Neural crest cell (in vitro differentiated cells): ENCODE results near the gene HDGFL3. TPM values are rescaled to one million over a fixed set of nuclear protein-coding genes. Genes with fewer than 3 reads are reported as not detected.

Source experiments
- DNase-seq: peaks from one replicate; pipeline ENCODE4 v3.0.0; 2021; ENCODE audit warnings: low read depth, mixed read lengths, low spot score
- H3K27ac Mint-ChIP-seq: one replicate; pipeline ENCODE4 v1.8.0; 2021; ENCODE audit warnings: mild to moderate bottlenecking, mixed read lengths; ENCODE audit not compliant: unreplicated experiment
- H3K27me3 Mint-ChIP-seq: 2 replicates; pipeline ENCODE4 v1.8.0; 2021; ENCODE audit warnings: low read depth, mild to moderate bottlenecking, mixed read lengths
- H3K36me3 Mint-ChIP-seq: 2 replicates; pipeline ENCODE4 v1.8.0; 2021; ENCODE audit warnings: low read depth, mild to moderate bottlenecking, mixed read lengths
- H3K4me1 Mint-ChIP-seq: 2 replicates; pipeline ENCODE4 v1.8.0; 2021; ENCODE audit warnings: mixed read lengths
- H3K4me3 Mint-ChIP-seq: one replicate; pipeline ENCODE4 v1.8.0; 2021; ENCODE audit warnings: mild to moderate bottlenecking, mixed read lengths
- H3K9me3 Mint-ChIP-seq: 2 replicates; pipeline ENCODE4 v1.8.0; 2021; ENCODE audit warnings: mixed read lengths
- CTCF ChIP-seq: fragments of 200-600 bp; sonication (generic); conservative IDR thresholded peaks from 2 replicates; pipeline ENCODE4 v1.5.0; 2021; ENCODE audit warnings: antibody characterized with exemption, mild to moderate bottlenecking
- total RNA-seq: library from RNA; stranded (reverse); gene quantifications from 2 replicates; pipeline ENCODE4 v1.2.1, GENCODE V29; 2021

The HDGFL3 gene
- total RNA-seq, 1 donor from 2014 or later = 127 TPM

DNA sequence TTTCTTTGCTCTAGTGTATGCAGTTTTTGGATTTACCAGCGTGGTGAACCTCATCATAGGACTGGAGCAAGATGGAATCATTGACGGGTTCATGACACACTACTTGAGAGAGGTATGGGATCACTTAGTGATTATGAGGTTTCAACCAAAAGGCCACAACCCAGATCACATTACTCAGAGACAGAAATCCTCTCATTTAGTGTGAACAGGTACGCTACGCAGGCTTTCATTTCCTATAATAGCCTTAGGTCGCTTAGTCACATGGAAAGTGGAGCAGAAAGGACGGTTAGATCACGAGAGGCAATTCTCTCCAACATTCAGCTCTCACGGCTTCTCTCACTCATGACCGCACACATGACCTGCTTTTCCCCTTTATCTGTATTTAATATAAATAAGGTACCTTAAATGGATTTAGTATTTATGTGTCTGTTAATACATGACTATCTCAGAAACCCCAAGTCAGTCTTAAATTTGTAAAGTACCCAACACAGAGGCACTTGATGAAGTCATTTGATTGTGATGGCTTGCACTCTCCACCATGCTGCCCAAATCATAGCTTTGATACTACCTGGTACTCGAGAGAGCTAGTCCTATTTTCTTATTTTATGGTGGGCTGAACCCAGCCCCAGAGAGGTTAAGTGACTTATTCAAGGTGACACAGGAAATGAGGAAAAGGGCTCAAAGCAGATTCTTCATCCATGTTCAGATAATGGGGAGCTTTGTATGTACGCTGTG is 91.6 kb downstream of the HDGFL3 start:
- no peak for TF ChIP-seq CTCF
- peaks cover 3% of the 10 kb centered on the region for H3K4me1 Mint-ChIP-seq
- peaks cover 9% of the 10 kb centered on the region for H3K27me3 Mint-ChIP-seq
- peaks cover 5% of the 10 kb centered on the region for H3K36me3 Mint-ChIP-seq
- no peak overlapping the region for H3K4me3 Mint-ChIP-seq
- peaks cover 4% of the 10 kb centered on the region for H3K9me3 Mint-ChIP-seq
- no peak overlapping the region for H3K27ac Mint-ChIP-seq
- no peak for DNase-seq

- Mint-ChIP-seq H3K36me3 (peaks cover 6% of the 10 kb centered on the region), H3K27ac (no peak overlapping the region), H3K27me3 (peaks cover 13% of the 10 kb centered on the region), H3K4me3 (no peak overlapping the region), H3K4me1 (peaks cover 3% of the 10 kb centered on the region), H3K9me3 (peaks cover 5% of the 10 kb centered on the region)
- no peak for TF ChIP-seq CTCF
- no peak for DNase-seq
Measured at GRCh38 chr15:83115410-83115809, 92.2 kb downstream of the HDGFL3 start.

GRCh38 chr15:83114856-83115255 is 92.8 kb downstream of the HDGFL3 start:
- H3K9me3 Mint-ChIP-seq = peaks cover 5% of the 10 kb centered on the region
- no peak for TF ChIP-seq CTCF
- H3K27ac Mint-ChIP-seq = no peak overlapping the region
- H3K36me3 Mint-ChIP-seq = peaks cover 6% of the 10 kb centered on the region
- peaks cover 18% of the 10 kb centered on the region for H3K27me3 Mint-ChIP-seq
- DNase-seq = no peak
- no peak overlapping the region for H3K4me3 Mint-ChIP-seq
- peaks cover 3% of the 10 kb centered on the region for H3K4me1 Mint-ChIP-seq

DNA sequence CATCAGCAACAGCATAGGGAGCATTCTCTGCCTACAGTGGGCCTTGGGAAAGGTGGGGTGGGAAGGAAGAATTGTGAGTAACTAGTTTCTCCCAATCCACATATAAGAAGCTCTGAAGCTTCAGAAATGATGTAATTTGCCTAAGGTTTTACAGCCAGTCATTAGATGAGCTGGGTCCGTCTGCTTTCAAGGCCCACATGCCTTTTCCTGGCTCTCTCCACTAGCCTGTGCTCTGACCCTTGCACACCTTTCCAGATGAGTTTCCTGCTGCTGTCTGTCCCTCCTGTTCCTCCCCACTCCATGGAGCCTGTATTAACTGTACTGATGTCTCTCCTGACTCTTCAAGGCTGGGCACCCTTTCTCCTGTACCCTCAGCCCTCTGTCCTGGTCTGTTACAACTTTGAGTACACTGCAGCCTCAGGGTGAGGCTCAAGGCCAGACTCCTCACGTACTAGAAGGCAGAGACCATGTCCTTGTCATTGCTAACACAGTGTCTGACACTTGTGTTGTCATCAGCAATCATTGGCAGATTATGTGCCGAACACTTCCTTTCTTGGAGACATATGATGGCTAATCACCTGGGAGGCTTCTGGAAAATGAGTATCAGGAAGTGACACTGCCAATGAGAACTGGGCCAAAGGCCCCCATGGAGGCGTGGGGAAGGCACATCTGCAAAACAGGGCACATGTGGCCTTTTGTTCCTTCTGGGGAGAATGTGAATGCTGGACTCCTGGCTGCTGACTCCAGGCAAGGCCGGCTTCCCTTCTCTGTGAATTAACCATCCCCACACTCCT is 93.5 kb downstream of the HDGFL3 start:
- peaks cover 5% of the 10 kb centered on the region for H3K9me3 Mint-ChIP-seq
- no peak for DNase-seq
- TF ChIP-seq CTCF = no peak
- peaks cover 6% of the 10 kb centered on the region for H3K36me3 Mint-ChIP-seq
- no peak overlapping the region for H3K4me3 Mint-ChIP-seq
- H3K27ac Mint-ChIP-seq = no peak overlapping the region
- peaks cover 26% of the 10 kb centered on the region for H3K27me3 Mint-ChIP-seq
- peaks cover 3% of the 10 kb centered on the region for H3K4me1 Mint-ChIP-seq

- H3K4me1 Mint-ChIP-seq = peaks cover 8% of the 10 kb centered on the region
- peaks cover 38% of the 10 kb centered on the region for H3K27me3 Mint-ChIP-seq
- peaks cover 6% of the 10 kb centered on the region for H3K36me3 Mint-ChIP-seq
- H3K27ac Mint-ChIP-seq = no peak overlapping the region
- H3K4me3 Mint-ChIP-seq = no peak overlapping the region
- no peak for TF ChIP-seq CTCF
- no peak for DNase-seq
- H3K9me3 Mint-ChIP-seq = peaks cover 5% of the 10 kb centered on the region
Measured at GRCh38 chr15:83112956-83113299, 94.7 kb downstream of the HDGFL3 start.
